Coronary artery (tissue), 2 donors: ENCODE measurements around the gene CACNA1B.
A peak's percentile ranks its signal among the peaks of the same experiment; 100 is the strongest.

Experiments used
- DNase-seq: peaks from one replicate; pipeline ENCODE4 v3.0.0-alpha.2; 2017; ENCODE audit warnings: low spot score
- H3K27ac ChIP-seq, 2 donors: fragments of 200-600 bp; sonication (generic); one replicate each; pipeline ENCODE4 v1.5.1; 2016 to 2019
- H3K4me3 ChIP-seq: fragments of 200-600 bp; sonication (generic); 2 replicates; pipeline ENCODE4 v1.5.1; 2016; ENCODE audit warnings: mild to moderate bottlenecking, moderate library complexity
- TF ChIP-seq, protein P1 (sequence below): fragments of 200-600 bp; sonication (generic); IDR thresholded peaks from one replicate; pipeline ENCODE4 v1.5.1; 2019; ENCODE audit warnings: antibody characterized with exemption

The CACNA1B gene

DNA sequence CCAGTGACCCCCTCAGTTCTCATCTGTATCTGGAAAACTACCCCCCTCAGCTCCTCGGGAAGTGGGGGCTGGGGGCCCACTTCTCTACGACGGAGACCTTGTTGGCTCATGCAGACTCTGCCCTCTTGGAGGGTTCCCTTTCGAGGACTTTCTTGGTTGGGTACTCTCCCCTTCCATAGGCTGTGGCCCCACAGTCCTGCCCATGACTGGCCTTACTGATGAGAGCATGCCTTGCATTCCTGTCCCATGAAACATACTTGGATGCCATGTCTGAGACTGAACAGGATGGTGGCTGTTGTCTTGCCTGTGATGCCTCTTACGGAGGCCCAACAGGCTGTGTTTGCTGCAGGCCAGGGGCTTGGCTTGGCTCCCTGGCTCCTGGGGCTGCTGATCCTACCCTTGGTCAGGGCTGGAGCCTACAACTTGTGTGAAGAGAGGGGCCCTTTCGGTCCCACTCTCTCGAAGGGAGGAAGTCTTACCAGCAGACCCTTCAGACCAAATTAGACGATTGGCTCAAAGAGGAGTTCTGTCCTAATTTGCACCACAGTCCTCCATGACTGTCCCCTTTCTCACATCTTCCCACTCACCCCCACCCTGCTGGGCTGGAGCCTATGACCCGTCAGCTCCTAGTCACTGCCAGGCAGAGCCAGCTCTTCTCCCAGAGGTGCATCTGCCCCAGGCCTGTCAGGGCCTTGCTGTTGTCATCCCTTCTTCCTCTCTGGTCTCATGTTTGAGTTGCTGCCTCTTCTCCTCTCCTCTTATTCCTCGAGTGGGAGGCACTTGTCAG is 109.9 kb downstream of the CACNA1B start:
- no peak for DNase-seq
- no peak overlapping the region for H3K4me3 ChIP-seq
- TF ChIP-seq, protein P1, sequence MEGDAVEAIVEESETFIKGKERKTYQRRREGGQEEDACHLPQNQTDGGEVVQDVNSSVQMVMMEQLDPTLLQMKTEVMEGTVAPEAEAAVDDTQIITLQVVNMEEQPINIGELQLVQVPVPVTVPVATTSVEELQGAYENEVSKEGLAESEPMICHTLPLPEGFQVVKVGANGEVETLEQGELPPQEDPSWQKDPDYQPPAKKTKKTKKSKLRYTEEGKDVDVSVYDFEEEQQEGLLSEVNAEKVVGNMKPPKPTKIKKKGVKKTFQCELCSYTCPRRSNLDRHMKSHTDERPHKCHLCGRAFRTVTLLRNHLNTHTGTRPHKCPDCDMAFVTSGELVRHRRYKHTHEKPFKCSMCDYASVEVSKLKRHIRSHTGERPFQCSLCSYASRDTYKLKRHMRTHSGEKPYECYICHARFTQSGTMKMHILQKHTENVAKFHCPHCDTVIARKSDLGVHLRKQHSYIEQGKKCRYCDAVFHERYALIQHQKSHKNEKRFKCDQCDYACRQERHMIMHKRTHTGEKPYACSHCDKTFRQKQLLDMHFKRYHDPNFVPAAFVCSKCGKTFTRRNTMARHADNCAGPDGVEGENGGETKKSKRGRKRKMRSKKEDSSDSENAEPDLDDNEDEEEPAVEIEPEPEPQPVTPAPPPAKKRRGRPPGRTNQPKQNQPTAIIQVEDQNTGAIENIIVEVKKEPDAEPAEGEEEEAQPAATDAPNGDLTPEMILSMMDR: no peak
- H3K27ac ChIP-seq: no peak overlapping the region

DNA sequence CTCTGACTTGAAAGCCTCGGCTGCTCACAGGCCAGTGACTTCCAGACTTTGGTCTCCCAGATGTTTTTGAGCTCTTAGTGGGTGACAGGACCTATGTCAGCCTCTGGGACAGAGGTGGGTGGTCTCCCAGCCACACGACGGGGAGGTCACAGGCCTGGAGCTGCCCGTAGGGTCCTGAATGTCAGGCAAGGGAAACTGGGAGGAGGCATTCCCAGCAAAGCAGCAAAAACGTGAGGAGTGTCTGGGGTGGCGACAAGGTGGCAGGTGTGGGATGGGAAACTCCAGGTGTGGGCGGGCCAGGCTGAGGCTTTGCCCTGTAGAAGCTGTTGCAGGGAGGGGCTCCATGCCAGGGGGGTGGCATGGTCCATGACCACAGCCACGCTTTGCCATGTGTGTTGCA is 110.5 kb downstream of the CACNA1B start:
- no peak for DNase-seq
- H3K27ac ChIP-seq: no peak overlapping the region
- TF ChIP-seq, protein P1: no peak
- no peak overlapping the region for H3K4me3 ChIP-seq

DNA sequence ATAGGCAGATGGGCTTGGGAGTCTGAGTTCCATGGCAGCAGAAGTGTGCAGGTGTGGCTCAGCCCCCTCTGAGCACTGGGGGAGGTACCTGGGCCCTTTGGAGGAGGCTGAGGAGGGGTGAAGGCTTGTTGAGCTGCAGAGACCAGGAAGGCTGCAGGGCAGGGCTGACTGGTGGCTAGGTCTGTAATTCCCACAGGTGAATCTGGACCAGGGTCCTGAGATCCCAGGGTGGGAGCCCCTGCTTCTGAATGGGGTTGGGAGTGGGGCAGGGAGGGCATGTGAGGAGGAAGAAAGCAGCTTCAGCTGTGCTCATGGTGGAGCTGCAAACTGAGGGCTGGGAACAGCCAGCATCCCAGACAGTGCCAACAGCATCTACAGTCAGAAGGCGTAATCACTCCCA is 111.1 kb downstream of the CACNA1B start:
- TF ChIP-seq, protein P1: no peak
- no peak overlapping the region for H3K4me3 ChIP-seq
- peak; percentile 56 for DNase-seq
- H3K27ac ChIP-seq: no peak overlapping the region

DNA sequence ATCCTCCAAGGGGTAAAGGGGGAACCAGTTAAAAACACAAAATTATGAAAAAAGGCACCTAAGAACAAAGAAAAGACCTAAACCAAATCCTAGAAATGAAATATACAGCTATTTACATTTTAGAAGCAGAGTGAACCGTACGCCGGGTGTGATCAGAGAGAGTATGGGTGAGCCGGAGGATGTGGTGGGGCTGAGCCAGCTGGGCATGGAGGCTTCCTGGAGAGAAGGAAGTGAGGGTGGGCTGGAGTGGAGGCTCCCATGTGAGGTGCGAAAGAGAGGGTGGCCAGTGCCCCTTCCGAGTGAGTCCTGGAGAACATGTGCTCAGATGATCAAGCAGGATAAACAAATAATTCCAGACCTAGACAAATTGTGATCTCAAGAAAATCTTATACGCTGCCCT is 111.6 kb downstream of the CACNA1B start:
- TF ChIP-seq, protein P1: no peak
- no peak for DNase-seq

DNA sequence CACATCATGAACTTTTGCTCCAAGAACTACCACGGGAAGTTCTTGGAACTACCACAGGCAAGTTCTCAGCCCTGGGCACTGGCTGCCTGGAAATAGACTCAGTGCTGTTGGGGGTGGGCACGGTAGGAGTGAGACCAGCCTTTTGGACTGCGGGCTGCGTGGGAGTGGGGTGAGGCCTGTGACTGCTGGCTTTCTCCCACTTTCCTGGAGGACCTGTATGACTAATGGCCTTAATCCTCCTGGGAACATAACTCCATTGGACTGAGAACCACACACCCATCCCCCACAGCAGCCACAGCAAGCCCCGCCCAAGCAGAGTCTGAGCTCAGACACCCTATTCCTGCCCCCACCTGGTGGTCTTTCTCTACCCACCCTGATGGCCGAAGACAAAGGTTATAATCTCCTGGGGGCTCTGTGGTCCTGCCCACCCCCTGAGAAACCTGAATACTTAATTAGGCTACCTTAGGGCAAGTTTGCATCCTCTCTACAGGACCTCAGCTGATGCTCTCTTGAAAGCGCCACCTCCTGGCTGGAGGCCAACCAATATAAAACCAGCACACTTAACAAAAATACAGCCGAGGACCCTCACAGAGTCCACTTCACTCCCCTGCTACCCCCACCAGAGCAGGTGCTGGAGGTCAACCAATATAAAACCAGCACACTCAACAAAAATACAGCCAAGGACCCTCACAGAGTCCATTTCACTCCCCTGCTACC is 112.6 kb downstream of the CACNA1B start:
- no peak overlapping the region for H3K27ac ChIP-seq
- TF ChIP-seq, protein P1: no peak
- H3K4me3 ChIP-seq: no peak overlapping the region
- peak; percentile 41 for DNase-seq

More for the DNA sequence above, 111.6 kb downstream of the CACNA1B start:
- H3K4me3 ChIP-seq: no peak overlapping the region
- H3K27ac ChIP-seq: no peak overlapping the region

DNA sequence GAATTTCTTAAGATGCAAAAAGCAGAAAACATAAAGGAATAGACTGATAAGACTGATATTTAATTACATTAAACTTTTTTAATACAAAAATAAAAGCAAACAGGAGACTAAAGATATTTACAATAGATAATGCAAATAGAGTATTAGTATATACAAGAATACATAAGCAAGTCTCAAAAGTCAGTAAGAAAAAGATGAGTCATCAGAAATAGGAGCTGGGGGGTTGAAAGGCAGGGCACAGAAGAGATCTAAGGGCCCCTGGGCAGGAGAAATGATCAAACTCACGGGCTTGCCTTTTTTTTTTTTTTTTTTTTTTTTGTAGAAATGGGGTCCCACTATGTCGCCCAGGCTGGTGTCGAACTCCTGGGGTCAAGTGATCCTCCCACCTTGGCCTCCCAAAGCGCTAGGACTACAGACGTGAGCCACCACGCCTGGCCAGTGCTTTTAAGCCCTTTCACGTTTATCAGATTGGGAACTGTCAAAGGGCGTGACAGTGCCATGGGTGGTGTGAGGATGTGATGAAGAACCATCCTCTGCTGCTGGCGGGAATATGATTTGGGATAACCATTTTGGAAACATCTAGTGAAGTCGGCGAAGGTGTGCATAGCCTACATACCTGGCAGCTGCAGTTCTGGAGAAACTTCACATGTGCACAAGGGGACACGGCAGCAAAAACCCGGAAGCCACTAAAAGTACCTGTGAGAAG is 126.1 kb downstream of the CACNA1B start:
- no peak for DNase-seq
- Histone ChIP-seq H3K4me3 (no peak overlapping the region), H3K27ac (no peak overlapping the region)
- TF ChIP-seq, protein P1: no peak
